ENCODE results near the gene CYP24A1.

Gene CYP24A1

GRCh38 chr20:54174457-54175175, 830 bp upstream of the CYP24A1 start:
- DNase-seq (ENCODE audit: low spot score): no peak

GRCh38 chr20:54172856-54173652, 732 bp downstream of the CYP24A1 start:
- peak; percentile 36 for DNase-seq (ENCODE audit: low spot score)

GRCh38 chr20:54172532-54172855, 1.3 kb downstream of the CYP24A1 start:
- peak; percentile 47 for DNase-seq (ENCODE audit: low spot score)

GRCh38 chr20:54170963-54171362, 2.8 kb downstream of the CYP24A1 start:
- no peak for DNase-seq (ENCODE audit: low spot score)

- DNase-seq (ENCODE audit: low spot score): no peak
Measured at GRCh38 chr20:54170026-54170471, 3.7 kb downstream of the CYP24A1 start.

GRCh38 chr20:54168961-54169862, 4.6 kb downstream of the CYP24A1 start:
- DNase-seq (ENCODE audit: low spot score): no peak

- DNase-seq (ENCODE audit: low spot score): peak; percentile 45
Measured at GRCh38 chr20:54167909-54168872, 5.6 kb downstream of the CYP24A1 start.

- no peak for DNase-seq (ENCODE audit: low spot score)
Measured at GRCh38 chr20:54166987-54167662, 6.7 kb downstream of the CYP24A1 start.

GRCh38 chr20:54165803-54166202, 8.0 kb downstream of the CYP24A1 start:
- no peak for DNase-seq (ENCODE audit: low spot score)

GRCh38 chr20:54165014-54165413, 8.8 kb downstream of the CYP24A1 start:
- DNase-seq (ENCODE audit: low spot score): no peak

- DNase-seq (ENCODE audit: low spot score): no peak
Measured at GRCh38 chr20:54163402-54163801, 10.4 kb downstream of the CYP24A1 start.

GRCh38 chr20:54162378-54163009, 11.3 kb downstream of the CYP24A1 start:
- no peak for DNase-seq (ENCODE audit: low spot score)

- no peak for DNase-seq (ENCODE audit: low spot score)
Measured at GRCh38 chr20:54161821-54162149, 12.0 kb downstream of the CYP24A1 start.

- DNase-seq (ENCODE audit: low spot score): no peak
Measured at GRCh38 chr20:54161008-54161820, 12.6 kb downstream of the CYP24A1 start.

- no peak for DNase-seq (ENCODE audit: low spot score)
Measured at GRCh38 chr20:54160065-54161007, 13.4 kb downstream of the CYP24A1 start.

- no peak for DNase-seq (ENCODE audit: low spot score)
Measured at GRCh38 chr20:54158856-54159418, 14.8 kb downstream of the CYP24A1 start.

- no peak for DNase-seq (ENCODE audit: low spot score)
Measured at GRCh38 chr20:54158226-54158625, 15.6 kb downstream of the CYP24A1 start.
